Mammary microvascular endothelial cell (primary cell): Measurements from ENCODE around the gene TSPAN1. TPM values are rescaled to one million over a fixed set of nuclear protein-coding genes. Genes with fewer than 3 reads are reported as not detected.

Experiments used
- total RNA-seq: library from RNA; depleted of rRNA; stranded (reverse); fragments of >200 nt; gene quantifications from 2 replicates; pipeline ENCODE4 v1.2.3, GENCODE V29; 2015

TSPAN1 gene, protein sequence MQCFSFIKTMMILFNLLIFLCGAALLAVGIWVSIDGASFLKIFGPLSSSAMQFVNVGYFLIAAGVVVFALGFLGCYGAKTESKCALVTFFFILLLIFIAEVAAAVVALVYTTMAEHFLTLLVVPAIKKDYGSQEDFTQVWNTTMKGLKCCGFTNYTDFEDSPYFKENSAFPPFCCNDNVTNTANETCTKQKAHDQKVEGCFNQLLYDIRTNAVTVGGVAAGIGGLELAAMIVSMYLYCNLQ
- total RNA-seq = 2.0 and 2.5 TPM in 2 replicates

DNA sequence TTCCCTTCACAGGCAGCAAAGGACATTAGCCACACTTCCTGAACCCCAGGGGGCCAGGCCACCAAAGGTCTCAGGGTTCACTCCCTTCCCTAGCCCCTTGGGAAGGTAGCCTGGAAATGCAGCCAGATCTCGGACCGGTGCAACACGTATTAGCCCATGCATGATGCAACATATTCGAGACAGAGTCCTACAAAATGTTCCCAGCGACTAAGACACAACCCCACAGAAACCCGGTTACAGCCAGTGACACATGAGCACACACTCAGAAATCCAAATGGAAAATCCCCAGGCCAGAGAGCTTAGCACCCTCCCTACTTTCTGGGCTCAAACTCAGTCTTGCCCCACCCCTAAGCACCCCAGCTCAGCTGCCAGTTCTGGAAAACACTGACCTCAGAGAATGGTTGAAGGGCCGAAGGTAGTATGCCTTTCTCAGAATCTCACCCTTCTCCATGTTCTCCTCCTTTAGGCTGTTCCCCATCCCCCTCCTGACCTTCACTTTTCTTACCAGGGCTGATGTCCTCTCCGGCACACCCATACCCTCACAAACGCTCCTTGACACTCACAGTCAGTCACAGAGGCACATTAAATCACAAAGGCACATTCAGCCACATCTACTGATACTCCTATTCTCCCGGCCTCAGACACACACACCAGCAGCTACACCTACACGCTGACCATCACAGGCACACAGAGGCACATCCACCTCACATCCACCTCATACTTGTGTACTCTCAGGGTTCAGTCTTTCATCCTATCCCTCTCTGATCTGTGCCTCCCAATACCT is at the start of gene TSPAN1:
TSPAN1 (plus strand) TSS at position 640 of the 784 bp plus-strand sequence. CDS start 6,021 bp downstream, outside the sequence.

DNA sequence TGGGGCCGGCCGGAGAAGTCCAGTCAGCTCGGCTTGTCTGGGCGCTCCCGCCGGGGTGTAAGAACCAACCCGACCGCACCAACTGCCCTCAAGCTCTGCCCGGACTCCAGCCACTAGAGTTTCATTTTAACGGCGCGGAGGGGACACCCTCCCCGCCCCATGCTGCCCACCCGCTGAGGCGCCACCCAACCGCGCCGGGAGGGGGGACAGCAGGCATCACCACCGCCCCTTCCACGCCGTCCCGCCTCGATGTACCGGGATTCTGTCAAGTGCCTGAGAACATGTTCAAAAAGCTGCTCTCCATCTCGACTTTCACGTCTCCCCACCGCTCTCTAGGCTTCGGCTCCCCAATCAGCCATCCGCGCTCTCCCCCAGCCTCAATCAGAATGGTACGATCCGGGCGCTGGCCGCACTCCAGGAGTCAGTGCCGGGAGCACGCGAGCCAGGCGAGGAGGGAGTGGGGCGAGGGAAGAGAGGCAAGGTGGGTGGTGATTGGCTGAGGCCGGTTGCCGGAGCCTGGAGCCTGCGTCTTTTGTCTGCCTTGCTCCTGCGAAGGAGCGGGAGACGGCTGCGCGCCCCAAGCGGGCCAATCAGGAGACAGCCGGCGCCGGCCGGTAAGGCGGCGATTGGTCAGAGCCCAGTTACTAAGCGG is 42.2 kb upstream of the TSPAN1 start, which contains the start of gene PIK3R3:
PIK3R3 (minus strand) TSS at position 101 of the 652 bp plus-strand sequence. CDS start 677 bp downstream, outside the sequence.

DNA sequence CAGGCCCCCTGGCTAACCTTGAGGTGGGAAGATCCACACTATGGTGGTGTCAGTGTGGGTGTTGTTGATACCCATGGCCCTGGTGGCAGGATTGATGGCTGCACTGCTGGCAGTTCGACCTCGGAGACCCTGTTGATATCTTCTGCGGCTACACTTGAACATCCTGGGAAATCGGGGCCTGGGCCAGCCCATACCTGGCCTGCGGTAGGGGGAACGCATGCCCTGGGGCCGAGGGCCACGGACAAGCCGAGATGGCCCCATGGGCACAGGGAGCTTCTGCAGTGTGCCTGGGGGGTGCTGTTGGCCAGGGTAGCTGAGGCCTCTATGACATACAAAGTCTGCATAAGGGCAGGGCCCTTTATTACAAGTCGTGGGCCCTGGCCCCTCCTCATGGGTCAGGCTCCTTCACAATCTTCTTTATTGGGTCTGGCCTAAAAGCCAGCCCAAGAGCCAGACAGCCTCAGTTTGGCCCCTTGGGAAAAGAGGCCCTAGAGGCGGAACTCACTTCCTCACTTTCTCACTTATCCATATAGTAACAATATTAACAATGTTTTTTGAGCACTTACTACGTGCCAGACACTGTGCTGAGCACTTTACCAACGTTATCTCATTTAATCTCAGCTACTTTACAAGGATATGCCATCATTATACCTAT is 1.5 kb downstream of the TSPAN1 start, which contains the start of gene P3R3URF:
P3R3URF (minus strand) TSS at position 278 of the 655 bp plus-strand sequence; CDS start at position 261, 17 bp downstream.

DNA sequence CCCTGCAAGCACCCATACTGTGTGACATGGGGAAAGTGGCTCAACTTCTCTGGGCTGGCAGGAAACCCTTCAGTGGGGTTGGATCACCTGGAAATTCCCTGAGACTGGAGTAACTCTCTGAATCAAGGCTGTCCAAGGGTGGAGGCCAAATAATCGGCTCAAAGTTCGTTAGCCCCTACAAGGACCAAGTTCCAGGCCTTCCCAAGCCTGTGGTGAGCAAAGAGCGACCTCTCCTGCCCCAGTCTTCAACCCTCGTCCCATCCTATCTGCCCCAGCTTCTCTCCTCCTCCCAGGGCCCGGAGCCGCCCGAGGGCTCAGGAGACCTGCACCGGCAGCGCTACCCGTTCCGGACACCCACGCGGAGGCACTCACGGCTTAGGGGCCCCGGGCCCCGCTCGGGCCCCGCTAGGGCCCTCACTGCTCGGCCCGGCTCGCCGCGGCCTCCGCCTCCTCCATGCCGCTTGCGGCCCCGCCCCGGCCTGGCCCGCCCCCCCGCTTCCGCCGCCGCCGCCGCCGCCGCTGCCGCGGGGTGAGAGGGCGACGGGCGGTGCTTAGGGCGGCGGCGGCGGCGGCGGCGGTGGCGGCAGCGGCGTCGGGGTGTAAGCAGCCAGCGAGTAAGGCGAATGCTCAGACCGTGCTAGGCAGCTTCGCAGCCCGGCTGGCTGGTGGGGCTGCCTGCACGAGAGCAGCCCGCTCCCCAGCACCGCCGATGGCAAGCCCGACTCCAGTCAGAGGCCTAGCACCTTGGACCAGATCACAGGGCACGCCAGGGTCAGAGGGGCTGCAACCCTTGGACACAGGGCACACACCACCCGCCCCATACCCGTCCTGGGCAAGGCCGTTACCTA is 23.3 kb downstream of the TSPAN1 start, which contains the start of gene POMGNT1:
POMGNT1 (minus strand) TSS at position 471 of the 848 bp plus-strand sequence. CDS start 613 bp downstream, outside the sequence.

Other genes with a start within 250 kb of the TSPAN1 start
- gene PIK3R3, start 42.5 kb upstream of the TSPAN1 start, total RNA-seq = 9.8 and 11.3 TPM in 2 replicates
- not detected in 2 replicates for gene P3R3URF, start 1.4 kb downstream of the TSPAN1 start, total RNA-seq
- gene POMGNT1, start 23.3 kb downstream of the TSPAN1 start, total RNA-seq = 57.8 and 61.0 TPM in 2 replicates
- gene LURAP1, start 28.2 kb downstream of the TSPAN1 start, total RNA-seq = 0.20 and 0.60 TPM in 2 replicates
- gene RAD54L, start 72.7 kb downstream of the TSPAN1 start, total RNA-seq = 10.8 and 14.1 TPM in 2 replicates
- gene LRRC41, start 128.5 kb downstream of the TSPAN1 start, total RNA-seq = 59.6 and 66.9 TPM in 2 replicates
- 475 and 523 TPM in 2 replicates for gene UQCRH, start 128.6 kb downstream of the TSPAN1 start, total RNA-seq
- gene NSUN4, start 165.7 kb downstream of the TSPAN1 start, total RNA-seq = 12.7 and 24.8 TPM in 2 replicates
- 0.30 and 0.53 TPM in 2 replicates for gene FAAH, start 219.2 kb downstream of the TSPAN1 start, total RNA-seq